Stimulated activated CD8-positive, alpha-beta memory T cell treated with anti-CD3 and anti-CD28 coated beads, Interleukin-12 subunit alpha, Interleukin-12 subunit beta, amount 100 ng/mL, for 1 hour (primary cell): Measurements from ENCODE around the gene SRRM5.
"Not testable (repeated sequence)": the region's sequence is repeated elsewhere in the genome, so short reads cannot be mapped to it uniquely, and the experiment has no call there.

Source experiments
- DNase-seq: peaks from one replicate; pipeline ENCODE4 v3.0.0-alpha.2; 2020; ENCODE audit warnings: low read depth

The SRRM5 gene

DNA sequence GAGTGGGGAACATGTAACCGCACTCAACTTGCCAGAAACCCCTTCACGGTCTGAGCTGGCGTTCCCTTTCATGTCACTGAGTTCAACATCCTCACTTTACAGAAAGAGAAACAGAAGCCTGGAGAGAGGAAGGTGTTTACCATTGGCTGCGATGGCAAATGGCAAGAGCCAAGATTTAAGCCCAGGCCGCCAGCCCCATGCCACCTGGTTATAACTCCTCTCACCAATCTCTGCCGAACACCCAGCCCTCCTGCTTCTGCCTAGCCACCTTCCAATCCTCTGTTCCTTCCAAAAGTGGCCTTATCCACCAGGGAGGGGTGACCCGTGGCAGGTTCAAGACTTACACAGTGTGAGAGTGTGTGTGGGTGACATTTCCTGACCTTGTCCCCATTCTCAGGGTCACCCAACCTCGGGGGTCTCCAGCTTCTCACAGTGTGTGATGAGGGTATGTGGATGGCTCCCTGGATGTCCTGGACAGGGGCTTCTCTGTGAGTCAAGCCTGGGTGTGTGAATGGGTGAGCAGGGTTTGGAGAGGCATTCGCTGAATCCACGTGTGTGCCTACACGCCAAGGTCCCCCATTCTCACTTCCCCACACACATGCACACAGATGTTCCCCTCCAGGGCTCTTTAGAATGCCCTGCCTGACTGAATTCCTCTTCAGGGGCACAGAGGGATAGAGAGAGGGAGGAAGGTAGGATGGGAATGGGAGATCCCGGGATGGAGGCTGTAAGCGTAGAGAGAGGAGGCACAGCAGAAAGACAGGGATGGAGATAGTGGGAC, 26.5 kb downstream of the SRRM5 start:
- no peak for DNase-seq

DNA sequence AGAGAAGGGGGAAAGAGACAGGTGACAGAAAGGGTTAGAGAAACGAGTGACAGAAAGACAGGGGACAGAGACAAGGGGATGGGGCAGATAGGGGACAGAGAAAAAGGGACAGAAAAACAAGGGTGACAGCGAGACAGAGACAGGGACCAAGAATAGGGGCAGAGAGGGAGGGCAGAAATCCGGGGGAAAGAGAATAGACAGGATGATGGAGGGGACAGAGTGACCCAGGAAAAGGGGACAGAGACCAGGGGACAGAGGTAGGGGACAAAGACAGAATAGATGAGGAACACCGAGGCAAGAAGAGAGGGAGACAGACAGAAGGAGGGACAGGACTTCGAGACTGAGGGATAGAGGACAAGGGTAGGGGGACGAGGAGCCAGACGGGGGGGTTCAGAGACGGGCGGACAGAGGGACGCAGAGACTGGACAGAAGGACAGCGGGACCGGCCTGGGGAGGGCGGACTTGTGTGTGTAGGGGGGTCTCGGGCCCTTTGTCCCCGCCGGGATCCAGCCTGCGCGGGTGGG, 27.2 kb downstream of the SRRM5 start:
- no peak for DNase-seq

DNA sequence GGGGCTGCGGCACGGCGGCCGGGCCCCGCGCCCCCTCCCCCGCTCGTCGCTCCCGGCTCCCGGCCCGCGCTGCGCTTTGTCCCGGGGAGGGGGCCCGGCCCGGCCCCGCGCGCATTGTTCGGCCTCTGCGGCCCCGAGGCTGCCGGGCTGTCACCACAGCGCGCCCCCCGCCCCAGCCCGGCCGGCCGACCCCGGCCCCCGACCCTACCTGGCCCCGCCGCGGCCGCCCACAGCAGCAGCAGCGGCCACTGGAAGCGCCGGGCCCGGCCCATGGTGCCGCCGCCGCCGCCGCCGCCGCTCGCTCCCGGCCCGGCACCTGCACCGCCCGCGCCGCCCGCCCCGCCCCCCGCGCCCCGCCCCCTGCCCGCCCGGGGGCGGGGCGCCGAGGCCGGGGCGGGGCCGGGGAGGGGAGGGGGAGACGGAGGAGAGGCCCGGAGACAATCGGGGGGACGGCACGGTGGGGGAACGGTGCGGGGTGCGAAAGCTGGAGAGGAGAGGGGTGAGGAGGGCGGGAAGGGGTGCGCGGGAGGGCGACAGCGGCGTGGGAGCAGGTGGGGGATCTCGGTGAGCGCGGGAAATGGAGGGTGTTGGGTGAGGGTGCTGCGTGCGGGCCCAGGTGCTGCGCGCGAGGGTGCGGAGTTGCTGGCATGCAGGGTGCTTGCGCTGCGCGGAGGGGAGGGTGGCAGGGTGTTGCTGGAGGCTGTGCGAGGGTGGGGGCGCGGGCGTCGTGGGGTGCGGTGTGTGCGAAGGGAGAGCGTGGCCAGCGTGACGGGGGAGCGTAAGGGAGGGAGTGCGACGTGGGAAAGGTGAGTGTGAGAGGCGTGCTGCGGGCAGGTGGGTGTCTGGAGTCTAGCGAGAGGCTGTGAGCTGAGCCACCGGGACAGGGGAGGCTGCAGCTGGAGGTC, 27.9 kb downstream of the SRRM5 start, which contains the start of gene CADM4:
Gene CADM4 (minus strand): TSS at position 332 of the 905 bp plus-strand sequence. CDS start 60 bp downstream, at position 272.
- DNase-seq = no peak

DNA sequence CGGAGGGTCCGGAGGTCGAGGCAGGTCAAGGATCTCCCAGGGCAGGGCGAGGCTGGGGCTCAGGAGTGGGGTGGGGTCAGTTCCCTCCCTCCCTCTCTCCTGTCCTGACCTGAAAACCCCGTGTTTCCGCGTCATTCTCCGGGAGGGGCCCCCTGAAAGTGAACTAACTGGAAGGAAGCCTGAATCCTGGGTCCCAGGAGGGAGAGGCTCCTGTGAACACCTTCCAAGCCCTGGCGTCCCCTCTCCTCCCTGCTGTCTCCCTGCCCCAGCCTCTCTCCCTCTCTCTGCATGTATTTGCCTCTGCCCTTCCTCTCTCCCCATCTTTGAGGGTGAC, 28.5 kb downstream of the SRRM5 start:
- no peak for DNase-seq

DNA sequence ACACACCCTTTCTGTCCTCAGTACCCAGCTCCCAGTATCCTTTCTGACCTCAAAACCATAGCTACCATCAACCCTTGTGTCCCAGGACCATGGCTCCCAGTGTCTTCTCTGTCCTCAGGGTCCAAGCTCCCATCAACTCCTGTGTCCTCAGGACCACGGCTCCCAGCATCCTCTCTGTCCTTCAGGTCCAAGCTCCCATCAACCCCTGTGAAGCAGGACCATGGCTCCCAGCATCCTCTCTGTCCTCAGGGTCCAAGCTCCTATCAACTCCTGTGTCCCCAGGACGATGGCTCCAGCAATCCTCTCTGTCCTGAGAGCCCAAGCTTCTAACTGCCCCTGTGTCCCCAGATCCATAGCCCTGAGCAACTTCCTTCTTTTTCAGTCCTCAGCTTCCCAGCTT, 29.4 kb downstream of the SRRM5 start:
- DNase-seq = no peak

DNA sequence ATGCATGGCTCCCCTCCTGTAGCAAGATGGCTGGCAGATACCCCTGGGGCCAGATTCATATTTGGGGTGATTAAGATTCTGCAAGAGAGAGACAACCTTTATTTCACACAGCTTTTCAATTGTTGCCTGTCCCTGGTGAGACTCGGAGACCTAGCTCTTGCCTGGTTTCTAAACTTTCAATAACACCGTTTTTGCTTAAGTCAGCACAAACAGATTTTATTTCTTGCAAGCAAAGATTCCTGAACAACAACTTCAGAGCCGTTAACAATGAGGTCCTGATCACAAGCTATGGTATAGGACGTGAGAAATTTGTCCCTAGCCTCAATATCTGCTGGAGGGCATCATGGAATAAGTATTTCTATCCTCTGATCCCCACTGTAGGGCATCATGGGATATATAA, 30.6 kb downstream of the SRRM5 start:
- no peak for DNase-seq

DNA sequence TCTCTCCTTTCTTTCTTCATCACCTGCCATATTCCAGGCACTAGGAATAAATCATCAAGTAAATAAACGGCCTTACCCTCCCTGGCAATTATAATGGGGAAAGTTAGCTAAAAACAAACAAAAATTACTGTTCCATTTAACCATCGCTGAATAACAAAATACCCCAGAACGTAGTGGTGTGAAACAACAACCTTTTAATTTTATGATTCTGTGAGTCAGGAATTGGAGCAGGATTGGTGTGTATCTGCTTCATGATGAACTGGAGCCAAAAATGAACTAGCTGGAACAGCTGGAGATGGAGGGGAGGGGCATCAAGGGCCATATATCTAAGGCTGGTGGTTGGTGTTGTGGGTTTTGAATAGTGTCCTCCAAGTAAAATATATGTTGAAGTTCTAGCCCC, 31.4 kb downstream of the SRRM5 start:
- DNase-seq = no peak

DNA sequence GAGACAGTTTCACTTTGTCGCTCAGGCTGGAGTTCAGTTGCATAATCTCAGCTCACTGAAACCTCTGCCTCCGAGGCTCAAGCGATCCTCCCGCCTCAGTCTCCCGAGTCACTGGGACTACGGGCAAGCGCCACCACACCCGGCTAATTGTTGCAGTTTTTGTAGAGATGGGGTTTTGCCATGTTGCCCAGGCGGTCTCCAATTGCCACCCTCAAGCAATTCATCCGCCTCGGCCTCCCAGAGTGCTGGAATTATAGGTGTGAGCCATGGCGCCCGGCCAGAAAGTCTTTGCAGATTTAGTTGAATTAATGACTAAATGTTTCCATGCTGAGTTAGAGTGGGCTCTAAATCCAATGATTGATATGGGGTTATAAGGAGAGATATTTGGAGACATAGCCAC, 32.3 kb downstream of the SRRM5 start:
- DNase-seq = no peak

DNA sequence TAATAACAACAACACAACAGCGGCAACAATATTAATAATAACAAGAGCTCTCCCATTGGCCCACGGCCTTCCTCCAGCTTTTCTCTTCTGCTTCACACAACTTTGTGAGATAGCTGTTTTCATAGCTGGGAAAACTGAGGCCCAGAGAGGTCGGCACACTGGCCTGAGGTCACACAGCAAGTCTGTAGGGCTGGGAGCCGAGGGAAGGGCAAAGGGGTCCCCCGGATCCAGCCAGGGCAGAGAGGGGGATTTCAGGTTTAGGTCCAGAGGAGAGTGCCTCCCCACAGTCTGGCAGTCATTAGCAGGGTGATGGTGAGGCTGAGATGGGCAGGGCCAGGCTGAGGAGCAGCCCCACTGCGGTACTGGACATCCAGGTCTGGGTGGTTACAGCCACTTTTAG, 36.7 kb downstream of the SRRM5 start:
- DNase-seq = no peak

DNA sequence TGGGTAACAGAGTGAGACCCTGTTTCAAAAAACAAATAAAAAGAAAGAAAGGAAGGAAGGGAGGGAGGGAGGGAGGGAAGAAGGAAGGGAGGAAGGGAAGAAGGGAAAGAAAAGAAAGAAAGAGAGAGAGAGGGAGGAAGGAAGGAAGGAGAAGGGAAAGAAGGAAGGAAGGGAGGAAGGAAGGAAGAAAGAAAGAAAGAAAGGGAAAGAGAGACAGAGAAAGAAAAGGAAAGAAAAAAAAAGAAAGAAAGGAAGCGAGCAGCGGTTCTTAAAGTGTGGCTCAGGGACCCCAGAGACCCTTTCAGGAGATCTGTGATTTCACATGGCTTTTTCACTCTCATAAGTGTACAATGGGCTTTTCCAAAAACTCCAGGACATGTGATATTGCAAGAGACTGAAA, 37.6 kb downstream of the SRRM5 start:
- DNase-seq = no peak

DNA sequence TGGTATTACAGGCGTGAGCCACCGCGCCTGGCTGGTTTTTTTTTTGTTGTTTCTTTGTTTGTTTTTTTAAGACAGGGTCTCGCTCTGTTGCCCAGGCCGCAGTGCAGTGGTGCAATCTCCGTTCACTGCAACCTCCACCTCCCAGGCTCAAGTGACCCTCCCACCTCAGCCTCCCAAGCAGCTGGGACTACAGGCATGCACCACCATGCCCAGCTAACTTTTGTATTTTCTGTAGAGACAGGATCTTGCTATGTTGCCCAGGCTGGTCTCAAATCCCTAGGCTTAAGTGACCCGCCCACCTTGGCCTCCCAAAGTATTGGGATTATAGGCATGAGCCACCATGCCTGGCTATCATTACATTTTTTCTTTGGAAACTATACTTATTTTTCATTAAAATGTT, 38.4 kb downstream of the SRRM5 start:
- not testable (repeated sequence) for DNase-seq

DNA sequence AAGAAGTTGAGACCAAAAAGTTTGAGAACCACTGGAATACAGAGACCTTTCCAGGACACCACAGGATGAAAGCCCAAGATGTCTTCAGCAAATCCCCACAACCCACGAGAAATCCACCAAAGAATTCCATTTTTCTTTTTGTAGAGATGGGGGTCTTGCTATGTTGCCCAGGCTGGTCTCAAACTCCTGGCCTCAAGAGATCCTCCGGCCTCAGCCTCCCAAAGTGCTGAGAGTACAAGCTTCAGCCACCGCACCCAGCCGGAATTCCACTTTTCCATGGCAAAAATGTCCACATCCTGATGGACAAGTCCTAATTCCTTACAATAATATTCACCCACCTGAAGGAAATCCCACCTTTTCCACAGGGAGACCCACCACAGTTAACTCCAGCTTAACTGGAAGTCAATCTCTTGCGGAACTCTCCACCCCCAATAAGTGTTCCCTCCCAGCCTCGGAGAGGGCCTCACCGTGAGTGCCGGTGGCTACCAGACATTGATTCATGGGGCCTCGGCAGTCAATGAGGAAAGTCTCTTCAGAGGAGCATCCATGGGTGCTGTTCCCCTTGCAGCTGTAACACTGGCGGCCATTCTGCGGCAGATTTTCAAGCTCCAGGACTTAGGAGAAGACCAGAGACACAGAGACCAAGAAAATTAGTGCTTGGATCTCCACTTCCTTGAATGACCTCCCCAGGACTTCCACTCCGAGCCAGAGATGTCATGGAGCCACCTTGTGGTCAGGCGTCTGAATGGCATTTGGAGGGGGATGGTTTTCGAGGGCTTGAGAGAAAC, 40.1 kb downstream of the SRRM5 start:
- DNase-seq = no peak

DNA sequence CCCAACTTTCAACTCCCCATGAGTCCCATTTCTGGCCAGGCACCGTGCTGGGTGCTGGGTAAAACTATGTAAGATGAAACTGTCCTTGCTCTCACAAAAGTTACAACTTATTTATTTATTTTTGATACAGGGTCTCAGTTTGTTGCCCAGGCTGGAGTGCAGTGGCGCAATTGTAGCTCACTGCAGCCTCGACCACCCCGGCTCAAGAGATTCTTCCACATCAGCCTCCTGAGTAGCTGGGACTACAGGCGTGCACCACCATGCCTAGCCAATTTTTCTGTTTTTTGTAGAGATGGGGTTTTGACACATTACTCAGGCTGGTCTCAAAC, 40.6 kb downstream of the SRRM5 start:
- no peak for DNase-seq

DNA sequence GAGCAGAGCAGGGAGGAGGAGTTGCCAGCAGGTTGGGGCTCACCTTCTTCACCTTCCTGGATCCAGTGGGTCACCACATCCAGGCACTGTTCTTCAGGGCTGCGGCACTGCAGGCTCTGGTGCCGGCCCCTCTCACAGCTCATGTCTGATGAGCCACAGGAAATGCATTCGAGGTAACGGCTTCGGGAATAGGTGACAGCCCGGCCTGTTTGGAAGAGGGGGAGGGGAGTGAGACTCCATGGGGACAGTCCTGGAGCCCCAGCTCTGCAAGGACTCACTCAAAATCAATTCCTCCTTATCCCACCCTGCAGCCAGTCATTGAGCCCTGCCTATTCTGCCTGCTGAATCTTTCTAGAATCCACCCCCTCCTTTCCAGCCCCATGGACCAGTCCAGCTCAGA, 44.5 kb downstream of the SRRM5 start:
- DNase-seq = no peak

DNA sequence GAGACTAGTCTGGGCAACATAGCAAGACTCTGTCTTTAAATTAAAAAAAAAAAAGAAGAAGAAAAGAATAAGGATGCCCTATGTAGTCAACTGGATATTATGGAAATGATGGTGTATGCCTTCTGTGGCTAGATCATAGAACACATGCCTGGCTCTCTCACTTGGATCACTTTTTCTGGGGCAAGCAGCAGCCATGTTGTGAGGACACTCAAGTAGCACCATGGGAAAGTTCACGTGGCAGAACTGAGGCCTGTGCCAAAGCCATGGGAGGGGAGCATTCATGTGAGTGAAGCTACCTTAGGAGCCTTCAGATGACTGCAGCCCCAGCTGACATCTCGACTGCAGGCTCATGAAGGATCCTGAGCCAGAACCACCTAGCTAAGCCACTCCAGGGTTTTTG, 46.1 kb downstream of the SRRM5 start:
- DNase-seq = no peak

DNA sequence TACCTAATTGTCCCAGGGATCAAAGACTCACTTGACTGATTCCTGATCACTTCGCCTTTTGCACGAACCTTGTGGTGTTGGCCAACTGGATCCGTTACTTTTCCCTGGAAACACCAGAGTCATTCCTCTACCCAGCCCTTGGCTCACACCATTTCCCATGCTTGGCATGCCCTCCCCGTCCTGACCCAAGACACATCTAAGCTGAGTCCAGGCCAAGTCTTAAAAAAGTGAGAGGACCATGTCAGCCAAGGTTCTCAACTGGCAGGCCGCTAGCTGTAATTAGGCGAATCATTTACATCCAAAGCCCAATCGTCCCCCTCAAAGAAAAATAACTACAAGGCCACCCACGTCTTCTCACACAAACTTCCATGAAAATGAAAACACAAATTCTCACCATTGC, 46.6 kb downstream of the SRRM5 start:
- no peak for DNase-seq

DNA sequence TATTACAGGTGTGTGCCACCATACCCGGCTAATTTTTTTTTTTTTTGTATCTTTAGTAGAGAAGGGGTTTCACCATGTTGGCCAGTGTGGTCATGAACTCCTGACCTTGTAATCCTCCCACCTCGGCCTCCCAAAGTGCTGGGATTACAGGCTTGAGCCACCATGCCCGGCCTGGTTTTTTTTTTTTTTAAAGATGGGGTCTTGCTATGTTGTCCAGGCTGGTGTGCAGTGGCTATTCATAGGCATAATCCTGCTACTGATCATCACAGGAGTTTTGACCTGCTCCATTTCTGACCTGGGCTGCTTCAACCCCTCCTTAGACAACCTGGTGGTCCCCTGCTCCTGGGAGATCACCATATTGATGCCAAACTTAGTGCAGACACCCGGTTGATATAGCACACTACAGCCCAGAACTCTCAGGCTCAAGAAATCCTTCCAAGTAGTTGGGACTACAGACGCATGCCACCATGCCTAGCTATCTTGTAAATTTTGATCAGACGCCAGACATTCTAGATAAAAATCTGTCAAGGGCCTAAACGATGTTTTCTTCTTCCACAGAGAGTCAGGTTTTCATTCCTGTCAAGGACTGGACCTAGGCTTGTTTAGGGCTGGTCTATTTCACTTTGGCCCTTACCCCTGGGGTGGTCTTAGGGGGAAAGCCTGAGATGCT, 48.5 kb downstream of the SRRM5 start:
- DNase-seq = no peak

DNA sequence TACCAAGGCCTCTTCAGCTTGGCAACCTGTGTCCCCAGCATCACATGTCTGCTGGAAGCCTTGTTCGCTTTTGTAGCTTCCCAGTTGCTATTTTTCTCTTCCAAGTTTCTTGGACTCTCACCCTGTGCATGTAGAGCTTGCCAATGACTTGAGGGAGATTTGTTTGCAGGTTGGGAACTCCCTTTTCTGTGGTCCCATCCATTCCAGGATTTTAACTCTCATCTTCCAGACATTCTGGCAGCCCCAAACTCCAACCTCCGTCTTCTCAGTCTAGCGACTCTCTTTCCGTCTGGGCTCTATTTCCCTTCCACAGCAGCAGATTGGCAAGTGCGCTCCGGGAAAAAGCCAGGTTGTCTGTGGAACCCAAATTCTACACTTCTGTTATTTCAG, 49.1 kb downstream of the SRRM5 start:
- DNase-seq = no peak

DNA sequence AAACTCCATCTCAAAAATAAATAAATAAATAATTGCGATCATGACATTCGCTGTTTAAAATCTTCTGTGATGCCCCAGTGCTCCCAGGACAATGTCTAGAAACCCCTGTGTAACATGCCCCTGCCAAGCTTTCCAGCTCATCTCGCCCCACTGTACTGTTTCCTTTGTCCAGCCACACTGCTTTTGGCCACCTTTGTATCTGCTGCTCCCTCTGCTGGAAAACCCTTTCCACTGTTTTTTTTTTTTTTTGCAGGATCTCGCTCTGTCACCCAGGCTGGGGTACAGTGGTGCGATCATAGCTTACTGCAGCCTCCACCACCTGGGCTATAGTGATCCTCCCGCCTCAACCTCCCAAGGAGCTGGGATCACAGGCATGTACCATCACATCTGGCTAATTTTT, 50.6 kb downstream of the SRRM5 start:
- no peak for DNase-seq

DNA sequence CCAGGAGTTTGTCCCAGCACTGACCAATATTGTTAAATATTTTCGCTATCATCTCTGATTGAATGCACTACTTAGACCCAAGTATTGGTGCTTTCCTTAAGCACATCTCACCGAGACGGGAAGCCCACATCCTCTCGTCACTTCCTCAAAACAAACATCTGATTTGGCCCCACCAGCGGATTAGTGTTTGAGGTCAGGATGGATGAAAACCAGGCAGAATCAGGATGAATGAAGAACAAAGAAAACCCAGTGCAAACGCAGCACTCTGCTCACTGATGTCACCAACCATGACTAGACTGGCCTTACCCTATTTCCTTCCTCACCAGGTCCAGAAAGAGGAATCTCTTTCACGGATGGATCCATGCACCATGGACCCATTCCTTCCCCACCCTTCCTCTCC, 52.1 kb downstream of the SRRM5 start:
- no peak for DNase-seq
